AG04449 (cell line): Measurements from ENCODE around the gene KRR1.
A peak's percentile ranks its signal among the peaks of the same experiment; 100 is the strongest.

Source experiments
- CTCF ChIA-PET: fragments of 350-600 bp; formaldehyde crosslinking; extraction: SDS; loops from one replicate; lab custom pipeline; 2021; ENCODE audit warnings: antibody characterized with exemption; lab: Yijun Ruan, JAX
- POLR2A ChIA-PET: fragments of 400-600, 350-600 bp; formaldehyde crosslinking; extraction: SDS; loops from one replicate; lab custom pipeline; 2020; ENCODE audit warnings: antibody characterized with exemption, inconsistent platforms; lab: Yijun Ruan, JAX
- DNase-seq: peaks from one replicate; pipeline ENCODE4 v3.0.0-alpha.2; 2010; ENCODE audit warnings: low read depth, low spot score
- H3K4me3 ChIP-seq: 2 replicates; pipeline ENCODE4 v1.5.1; 2011; ENCODE audit warnings: low read depth, mild to moderate bottlenecking, control low read depth, low read length
- TF ChIP-seq, protein P1 (sequence below): IDR thresholded peaks from one replicate; pipeline ENCODE4 v1.5.1; 2011; ENCODE audit warnings: mild to moderate bottlenecking, moderate library complexity, low read length, control low read depth, inconsistent platforms; ENCODE audit not compliant: insufficient read depth; ENCODE audit errors: missing control alignments

Gene KRR1

DNA sequence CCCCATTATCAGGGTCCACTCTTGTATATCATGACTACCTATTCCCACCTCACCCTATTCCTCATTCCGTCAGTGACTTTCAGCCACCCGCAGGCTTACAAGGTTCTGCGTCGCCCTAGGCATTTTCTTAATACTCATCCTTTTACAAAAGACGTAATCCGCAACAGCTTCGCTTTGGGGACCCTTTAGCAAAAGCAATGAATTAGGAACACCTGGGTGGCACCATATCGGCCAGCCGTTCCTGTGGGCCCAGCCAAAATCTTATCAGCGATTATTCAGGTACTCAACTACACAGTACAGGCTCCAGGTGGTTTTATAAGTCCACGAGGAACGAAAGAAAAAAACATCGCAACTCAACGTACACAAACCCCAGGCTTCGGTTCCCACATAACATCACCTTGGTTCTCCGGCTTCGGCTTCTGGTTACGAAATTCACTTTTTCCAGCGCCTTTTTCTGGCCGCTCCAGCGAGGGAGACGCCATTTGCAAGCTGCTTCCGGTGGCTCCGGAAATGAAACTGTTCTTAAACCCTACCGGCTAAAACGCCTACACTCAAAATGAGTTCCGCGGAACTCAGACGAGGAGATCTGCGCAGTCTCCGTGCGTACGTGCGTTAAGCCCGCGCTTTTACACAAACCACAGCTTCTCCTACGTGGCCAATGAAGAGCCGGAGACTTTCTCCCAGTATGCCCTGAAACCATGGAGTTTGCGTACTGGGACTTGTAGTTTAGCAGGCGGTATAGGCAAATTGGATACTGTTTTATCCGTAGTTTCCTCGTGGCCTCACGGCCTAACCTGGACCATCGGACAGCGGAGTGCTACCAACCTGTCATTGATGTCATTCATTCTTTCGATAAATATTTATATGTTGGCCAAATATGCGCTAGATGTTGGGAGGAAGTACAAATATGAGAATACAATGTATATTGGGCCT is at the start of gene KRR1:
Gene KRR1 (minus strand): TSS at position 494 of the 933 bp plus-strand sequence. CDS start 12 bp downstream, at position 482.
- peak; percentile 93 for DNase-seq
- CTCF ChIA-PET: interaction anchor here (0.8 to 3.2 kb wide), 4 partner anchors 9 to 836 kb away, joined by 3 to 20 read pairs (median 4); partner anchors contain the start of gene BBS10
- TF ChIP-seq, protein P1, sequence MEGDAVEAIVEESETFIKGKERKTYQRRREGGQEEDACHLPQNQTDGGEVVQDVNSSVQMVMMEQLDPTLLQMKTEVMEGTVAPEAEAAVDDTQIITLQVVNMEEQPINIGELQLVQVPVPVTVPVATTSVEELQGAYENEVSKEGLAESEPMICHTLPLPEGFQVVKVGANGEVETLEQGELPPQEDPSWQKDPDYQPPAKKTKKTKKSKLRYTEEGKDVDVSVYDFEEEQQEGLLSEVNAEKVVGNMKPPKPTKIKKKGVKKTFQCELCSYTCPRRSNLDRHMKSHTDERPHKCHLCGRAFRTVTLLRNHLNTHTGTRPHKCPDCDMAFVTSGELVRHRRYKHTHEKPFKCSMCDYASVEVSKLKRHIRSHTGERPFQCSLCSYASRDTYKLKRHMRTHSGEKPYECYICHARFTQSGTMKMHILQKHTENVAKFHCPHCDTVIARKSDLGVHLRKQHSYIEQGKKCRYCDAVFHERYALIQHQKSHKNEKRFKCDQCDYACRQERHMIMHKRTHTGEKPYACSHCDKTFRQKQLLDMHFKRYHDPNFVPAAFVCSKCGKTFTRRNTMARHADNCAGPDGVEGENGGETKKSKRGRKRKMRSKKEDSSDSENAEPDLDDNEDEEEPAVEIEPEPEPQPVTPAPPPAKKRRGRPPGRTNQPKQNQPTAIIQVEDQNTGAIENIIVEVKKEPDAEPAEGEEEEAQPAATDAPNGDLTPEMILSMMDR: no peak
- peak within 1 kb of the TSS; percentile 83 for H3K4me3 ChIP-seq
- POLR2A ChIA-PET: interaction anchor here (0.9 to 1.4 kb wide), 4 partner anchors 28 to 520 kb away, joined by 3 to 7 read pairs (median 4); partner anchors contain the start of genes GLIPR1 and PHLDA1

DNA sequence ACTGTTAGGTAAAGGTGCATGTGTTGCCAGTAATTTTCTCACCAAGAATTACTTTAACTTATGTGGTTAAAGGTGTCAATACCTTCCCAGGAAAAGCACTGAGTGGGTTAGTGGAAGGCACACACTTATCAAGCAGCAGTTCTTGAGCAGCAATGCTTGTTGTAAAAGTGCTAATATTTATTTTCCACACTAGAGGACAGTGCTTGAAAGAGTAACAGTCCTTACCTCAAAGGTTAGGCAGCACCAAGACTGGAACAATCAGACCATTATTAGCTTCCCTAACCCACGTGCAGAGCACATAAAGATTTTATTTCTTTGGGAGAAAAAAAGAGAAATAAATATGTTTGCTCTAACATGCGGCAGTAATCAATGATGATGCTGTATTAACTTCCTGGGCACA is 48.8 kb upstream of the KRR1 start:
- ChIA-PET CTCF (interaction anchor here (0.6 to 2.0 kb wide), 7 partner anchors 17 to 477 kb away, joined by 3 to 5 read pairs (median 3); no protein-coding TSS in a partner anchor), POLR2A (interaction anchor here (1.0 kb wide), 1 partner anchor 471 kb away, joined by 6 read pairs; the partner anchor contains the start of gene PHLDA1)
- no peak overlapping the region for H3K4me3 ChIP-seq
- TF ChIP-seq, protein P1: peak; percentile 38
- no peak for DNase-seq

DNA sequence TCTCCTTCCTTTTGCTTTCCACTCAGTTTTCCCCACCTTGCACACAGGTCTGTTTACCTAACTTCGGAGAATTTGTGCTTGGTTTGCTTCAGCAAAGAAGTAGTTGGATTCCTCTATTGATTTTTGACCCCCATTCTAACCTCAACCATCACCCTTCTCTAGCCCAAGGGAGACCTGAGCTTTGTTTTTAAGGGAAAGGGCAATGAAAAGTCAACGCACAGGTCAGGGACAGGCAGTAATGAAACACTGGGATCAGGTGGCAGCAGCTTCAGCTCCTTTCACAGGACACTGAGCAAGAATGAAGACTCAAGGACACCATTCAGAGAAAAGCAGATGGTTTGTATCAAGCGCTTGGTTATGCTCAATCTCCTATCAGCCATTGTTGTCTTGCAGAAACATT is 46.9 kb upstream of the KRR1 start:
- ChIA-PET POLR2A (no interaction called here), CTCF (interaction anchor here (0.7 to 1.2 kb wide), 4 partner anchors 9 to 478 kb away, joined by 3 read pairs; no protein-coding TSS in a partner anchor)
- no peak for DNase-seq
- TF ChIP-seq, protein P1: no peak
- H3K4me3 ChIP-seq: no peak overlapping the region

DNA sequence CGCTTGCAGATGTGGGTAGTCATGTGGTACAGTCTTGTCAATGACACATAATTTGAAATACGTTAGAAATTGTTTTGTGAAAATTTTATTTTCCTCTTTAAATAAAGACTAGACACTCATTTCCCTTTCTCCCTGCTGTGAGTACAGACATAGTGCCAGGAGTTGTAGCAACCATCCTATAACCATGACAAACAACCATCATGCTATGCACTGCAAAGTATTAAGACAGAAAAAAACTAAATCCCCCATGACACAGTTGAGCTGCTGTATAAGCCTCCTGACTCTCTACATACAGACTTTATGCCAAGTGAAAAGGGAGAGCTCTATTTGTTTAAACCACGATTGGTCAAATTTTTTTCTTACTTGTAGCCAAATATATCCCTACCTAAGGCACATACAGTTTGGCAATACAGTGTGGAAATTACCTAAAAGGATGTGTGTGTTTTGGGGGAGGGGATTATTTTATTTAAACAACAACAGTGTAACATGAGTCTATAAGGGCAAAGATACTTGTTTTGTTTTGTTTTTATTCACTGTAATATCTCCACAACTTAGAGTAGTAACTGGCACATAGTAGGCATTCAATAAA is 45.0 kb upstream of the KRR1 start:
- TF ChIP-seq, protein P1: no peak
- DNase-seq: no peak
- POLR2A ChIA-PET: no interaction called here
- H3K4me3 ChIP-seq: no peak overlapping the region
- CTCF ChIA-PET: interaction anchor here (0.9 kb wide), 1 partner anchor 29 kb away, joined by 3 read pairs; no protein-coding TSS in a partner anchor

DNA sequence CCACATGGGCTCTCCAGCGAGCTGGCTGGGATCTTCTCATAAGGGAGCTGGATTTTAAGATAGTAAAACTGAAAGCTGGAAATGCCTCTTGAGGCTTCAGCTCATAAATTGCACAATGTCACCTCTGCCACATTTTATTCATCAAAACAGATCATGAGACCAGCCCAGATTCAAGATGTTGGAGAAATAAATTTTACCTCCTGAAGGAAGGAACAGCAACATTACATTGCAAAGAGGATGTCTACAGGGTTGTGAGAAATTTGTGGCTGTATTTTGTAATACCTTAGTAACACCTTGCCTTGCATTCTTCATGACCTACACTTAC is 43.1 kb upstream of the KRR1 start:
- TF ChIP-seq, protein P1: no peak
- no peak for DNase-seq
- no peak overlapping the region for H3K4me3 ChIP-seq
- ChIA-PET POLR2A (interaction anchor here (0.7 to 1.4 kb wide), 2 partner anchors 23 to 477 kb away, joined by 3 to 7 read pairs; partner anchors contain the start of gene PHLDA1), CTCF (interaction anchor here (1.0 to 2.5 kb wide), 5 partner anchors 10 to 482 kb away, joined by 3 to 13 read pairs (median 3); no protein-coding TSS in a partner anchor)
